AG04449 (cell line): ENCODE results near the gene CEP63.

Experiments used
- CTCF ChIA-PET: fragments of 350-600 bp; formaldehyde crosslinking; extraction: SDS; loops from one replicate; lab custom pipeline; 2021; ENCODE audit warnings: antibody characterized with exemption; lab: Yijun Ruan, JAX
- POLR2A ChIA-PET: fragments of 400-600, 350-600 bp; formaldehyde crosslinking; extraction: SDS; loops from one replicate; lab custom pipeline; 2020; ENCODE audit warnings: antibody characterized with exemption, inconsistent platforms; lab: Yijun Ruan, JAX
- DNase-seq: peaks from one replicate; pipeline ENCODE4 v3.0.0-alpha.2; 2010; ENCODE audit warnings: low read depth, low spot score
- H3K4me3 ChIP-seq: 2 replicates; pipeline ENCODE4 v1.5.1; 2011; ENCODE audit warnings: low read depth, mild to moderate bottlenecking, control low read depth, low read length
- CTCF ChIP-seq: IDR thresholded peaks from one replicate; pipeline ENCODE4 v1.5.1; 2011; ENCODE audit warnings: mild to moderate bottlenecking, moderate library complexity, low read length, control low read depth, inconsistent platforms; ENCODE audit not compliant: insufficient read depth; ENCODE audit errors: missing control alignments

Gene CEP63

GRCh38 chr3:134516905-134517304 is 31.0 kb downstream of the CEP63 start:
- ChIA-PET CTCF (interaction anchor here (0.9 kb wide), 1 partner anchor 9 kb away, joined by 3 read pairs; no protein-coding TSS in a partner anchor), POLR2A (no interaction called here)
- DNase-seq = no peak
- no peak for TF ChIP-seq CTCF
- no peak overlapping the region for H3K4me3 ChIP-seq

GRCh38 chr3:134517791-134518190 is 31.9 kb downstream of the CEP63 start:
- ChIA-PET CTCF (no interaction called here), POLR2A (no interaction called here)
- DNase-seq = no peak
- TF ChIP-seq CTCF = no peak
- H3K4me3 ChIP-seq = no peak overlapping the region

GRCh38 chr3:134522541-134522940 is 36.7 kb downstream of the CEP63 start:
- ChIA-PET POLR2A (no interaction called here), CTCF (no interaction called here)
- H3K4me3 ChIP-seq = no peak overlapping the region
- no peak for TF ChIP-seq CTCF
- no peak for DNase-seq

- no peak for TF ChIP-seq CTCF
- CTCF ChIA-PET = interaction anchor here (1.1 to 1.9 kb wide), 4 partner anchors 8 to 313 kb away, joined by 3 to 4 read pairs (median 3); no protein-coding TSS in a partner anchor
- no peak overlapping the region for H3K4me3 ChIP-seq
- POLR2A ChIA-PET = no interaction called here
- DNase-seq = no peak
Observed at GRCh38 chr3:134525293-134525692, 39.4 kb downstream of the CEP63 start.

GRCh38 chr3:134526319-134526718 is 40.5 kb downstream of the CEP63 start:
- ChIA-PET POLR2A (no interaction called here), CTCF (interaction anchor here (1.1 to 1.9 kb wide), 3 partner anchors 9 to 314 kb away, joined by 3 to 4 read pairs (median 3); no protein-coding TSS in a partner anchor)
- TF ChIP-seq CTCF = no peak
- no peak overlapping the region for H3K4me3 ChIP-seq
- no peak for DNase-seq

GRCh38 chr3:134527037-134527436 is 41.2 kb downstream of the CEP63 start:
- ChIA-PET CTCF (no interaction called here), POLR2A (no interaction called here)
- no peak for DNase-seq
- peak; percentile 26 for TF ChIP-seq CTCF
- no peak overlapping the region for H3K4me3 ChIP-seq
